Measurements from ENCODE around the gene OPCML.

The OPCML gene

GRCh38 chr11:133530501-133530835 lies 1.8 kb downstream of the OPCML start:
- DNase-seq (ENCODE audit: low read depth) = no peak
- no peak overlapping the region for H3K4me3 ChIP-seq (ENCODE audit: control insufficient read depth, low read depth, low read length)
- TF ChIP-seq, protein P1, sequence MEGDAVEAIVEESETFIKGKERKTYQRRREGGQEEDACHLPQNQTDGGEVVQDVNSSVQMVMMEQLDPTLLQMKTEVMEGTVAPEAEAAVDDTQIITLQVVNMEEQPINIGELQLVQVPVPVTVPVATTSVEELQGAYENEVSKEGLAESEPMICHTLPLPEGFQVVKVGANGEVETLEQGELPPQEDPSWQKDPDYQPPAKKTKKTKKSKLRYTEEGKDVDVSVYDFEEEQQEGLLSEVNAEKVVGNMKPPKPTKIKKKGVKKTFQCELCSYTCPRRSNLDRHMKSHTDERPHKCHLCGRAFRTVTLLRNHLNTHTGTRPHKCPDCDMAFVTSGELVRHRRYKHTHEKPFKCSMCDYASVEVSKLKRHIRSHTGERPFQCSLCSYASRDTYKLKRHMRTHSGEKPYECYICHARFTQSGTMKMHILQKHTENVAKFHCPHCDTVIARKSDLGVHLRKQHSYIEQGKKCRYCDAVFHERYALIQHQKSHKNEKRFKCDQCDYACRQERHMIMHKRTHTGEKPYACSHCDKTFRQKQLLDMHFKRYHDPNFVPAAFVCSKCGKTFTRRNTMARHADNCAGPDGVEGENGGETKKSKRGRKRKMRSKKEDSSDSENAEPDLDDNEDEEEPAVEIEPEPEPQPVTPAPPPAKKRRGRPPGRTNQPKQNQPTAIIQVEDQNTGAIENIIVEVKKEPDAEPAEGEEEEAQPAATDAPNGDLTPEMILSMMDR (IDR thresholded peaks at IDR 0.05; ENCODE audit: control insufficient read depth, insufficient read depth, low read depth, low read length, missing control alignments) = no peak

DNA sequence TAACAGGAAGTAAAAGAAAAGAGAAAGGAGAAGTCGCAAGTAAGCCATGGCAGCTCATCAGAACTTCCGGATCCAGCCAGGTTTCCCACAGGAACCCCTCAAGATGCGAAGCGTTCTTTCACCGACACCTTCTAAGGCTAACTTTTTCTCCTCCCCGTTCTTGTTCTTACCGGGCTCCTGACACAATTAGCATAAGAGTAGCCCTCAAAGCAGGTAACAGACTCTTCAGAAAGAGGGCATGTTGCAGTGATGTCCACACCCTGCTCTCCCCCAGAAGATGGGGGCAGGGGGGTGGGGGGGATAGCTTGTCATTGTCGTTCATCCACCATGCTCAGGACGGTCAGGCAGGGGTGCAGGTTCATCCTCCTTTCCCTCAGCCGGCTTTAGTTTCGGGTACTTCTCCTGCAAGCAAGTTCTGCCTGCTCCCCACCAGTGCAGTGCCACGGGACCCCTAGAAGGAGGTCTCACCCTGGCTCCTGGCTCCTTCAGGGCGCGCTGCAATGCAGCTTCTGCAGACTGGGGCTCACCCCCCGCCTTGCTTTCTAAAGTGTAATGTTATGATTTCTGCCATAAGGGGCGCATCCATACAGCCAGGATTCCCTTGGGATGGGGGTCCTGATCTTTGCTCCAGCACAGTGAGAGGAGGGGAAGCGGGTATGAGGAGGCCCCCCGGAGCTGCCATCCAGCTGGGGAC lies 2.3 kb downstream of the OPCML start:
- H3K4me3 ChIP-seq (ENCODE audit: control insufficient read depth, low read depth, low read length) = no peak overlapping the region
- TF ChIP-seq, protein P1 (IDR thresholded peaks at IDR 0.05; ENCODE audit: control insufficient read depth, insufficient read depth, low read depth, low read length, missing control alignments) = no peak
- DNase-seq (ENCODE audit: low read depth) = no peak

GRCh38 chr11:133526790-133527189 lies 5.5 kb downstream of the OPCML start:
- no peak overlapping the region for H3K4me3 ChIP-seq (ENCODE audit: control insufficient read depth, low read depth, low read length)
- TF ChIP-seq, protein P1 (IDR thresholded peaks at IDR 0.05; ENCODE audit: control insufficient read depth, insufficient read depth, low read depth, low read length, missing control alignments) = no peak
- no peak for DNase-seq (ENCODE audit: low read depth)

- TF ChIP-seq, protein P1 (IDR thresholded peaks at IDR 0.05; ENCODE audit: control insufficient read depth, insufficient read depth, low read depth, low read length, missing control alignments) = no peak
- no peak for DNase-seq (ENCODE audit: low read depth)
- H3K4me3 ChIP-seq (ENCODE audit: control insufficient read depth, low read depth, low read length) = no peak overlapping the region
Observed at GRCh38 chr11:133525976-133526375, 6.3 kb downstream of the OPCML start.

GRCh38 chr11:133524488-133524887 lies 7.8 kb downstream of the OPCML start:
- TF ChIP-seq, protein P1 (IDR thresholded peaks at IDR 0.05; ENCODE audit: control insufficient read depth, insufficient read depth, low read depth, low read length, missing control alignments) = no peak
- no peak for DNase-seq (ENCODE audit: low read depth)
- H3K4me3 ChIP-seq (ENCODE audit: control insufficient read depth, low read depth, low read length) = no peak overlapping the region

GRCh38 chr11:133522344-133522743 lies 10.0 kb downstream of the OPCML start:
- TF ChIP-seq, protein P1 (IDR thresholded peaks at IDR 0.05; ENCODE audit: control insufficient read depth, insufficient read depth, low read depth, low read length, missing control alignments) = no peak
- DNase-seq (ENCODE audit: low read depth) = no peak

More at GRCh38 chr11:133522344-133522743, 10.0 kb downstream of the OPCML start:
- H3K4me3 ChIP-seq (ENCODE audit: control insufficient read depth, low read depth, low read length) = no peak overlapping the region

Data from AG09309 (cell line).